ENCODE data around the gene SFMBT2.
A peak's percentile ranks its signal among the peaks of the same experiment; 100 is the strongest.
"Not testable (repeated sequence)": the region's sequence is repeated elsewhere in the genome, so short reads cannot be mapped to it uniquely, and the experiment has no call there.

SFMBT2 gene

GRCh38 chr10:7184660-7185366 lies 226.0 kb downstream of the SFMBT2 start:
- DNase-seq (ENCODE audit: low spot score), result no peak

GRCh38 chr10:7184116-7184515 lies 226.7 kb downstream of the SFMBT2 start:
- DNase-seq (ENCODE audit: low spot score), result not testable (repeated sequence)

- DNase-seq (ENCODE audit: low spot score), result not testable (repeated sequence)
Measured at GRCh38 chr10:7182327-7182726, 228.5 kb downstream of the SFMBT2 start.

GRCh38 chr10:7181420-7181819 lies 229.4 kb downstream of the SFMBT2 start:
- no peak for DNase-seq (ENCODE audit: low spot score)

GRCh38 chr10:7179536-7179935 lies 231.3 kb downstream of the SFMBT2 start:
- DNase-seq (ENCODE audit: low spot score), result no peak

GRCh38 chr10:7173948-7174347 lies 236.9 kb downstream of the SFMBT2 start:
- DNase-seq (ENCODE audit: low spot score), result no peak

GRCh38 chr10:7171825-7172224 lies 239.0 kb downstream of the SFMBT2 start:
- DNase-seq (ENCODE audit: low spot score), result no peak

GRCh38 chr10:7170626-7171322 lies 240.1 kb downstream of the SFMBT2 start:
- no peak for DNase-seq (ENCODE audit: low spot score)

- no peak for DNase-seq (ENCODE audit: low spot score)
Measured at GRCh38 chr10:7168414-7168813, 242.4 kb downstream of the SFMBT2 start.

GRCh38 chr10:7165500-7166177 lies 245.2 kb downstream of the SFMBT2 start:
- DNase-seq (ENCODE audit: low spot score), result no peak

- DNase-seq (ENCODE audit: low spot score), result no peak
Measured at GRCh38 chr10:7164955-7165354, 245.9 kb downstream of the SFMBT2 start.

- DNase-seq (ENCODE audit: low spot score), result no peak
Measured at GRCh38 chr10:7162331-7162730, 248.5 kb downstream of the SFMBT2 start.

GRCh38 chr10:7161484-7162250 lies 249.2 kb downstream of the SFMBT2 start:
- DNase-seq (ENCODE audit: low spot score), result no peak

- no peak for DNase-seq (ENCODE audit: low spot score)
Measured at GRCh38 chr10:7159928-7160327, 250.9 kb downstream of the SFMBT2 start.

GRCh38 chr10:7159517-7159916 lies 251.3 kb downstream of the SFMBT2 start:
- no peak for DNase-seq (ENCODE audit: low spot score)

- no peak for DNase-seq (ENCODE audit: low spot score)
Measured at GRCh38 chr10:7157091-7157490, 253.7 kb downstream of the SFMBT2 start.

- DNase-seq (ENCODE audit: low spot score), result peak; percentile 10
Measured at GRCh38 chr10:7153750-7154149, 257.1 kb downstream of the SFMBT2 start.

GRCh38 chr10:7152982-7153381 lies 257.9 kb downstream of the SFMBT2 start:
- no peak for DNase-seq (ENCODE audit: low spot score)

- DNase-seq (ENCODE audit: low spot score), result no peak
Measured at GRCh38 chr10:7152341-7152740, 258.5 kb downstream of the SFMBT2 start.

GRCh38 chr10:7151538-7151937 lies 259.3 kb downstream of the SFMBT2 start:
- no peak for DNase-seq (ENCODE audit: low spot score)

- DNase-seq (ENCODE audit: low spot score), result no peak
Measured at GRCh38 chr10:7150349-7150748, 260.5 kb downstream of the SFMBT2 start.

GRCh38 chr10:7146189-7146588 lies 264.6 kb downstream of the SFMBT2 start:
- no peak for DNase-seq (ENCODE audit: low spot score)

Data from RKO (cell line).